ENCODE data around the gene CDH4. TPM values are rescaled to one million over a fixed set of nuclear protein-coding genes. Genes with fewer than 3 reads are reported as not detected.

The CDH4 gene
- total and polyA plus RNA-seq, 9 donors, result 0.12 to 4.4 (median 0.36) TPM

GRCh38 chr20:61414455-61414991 lies 162.5 kb downstream of the CDH4 start:
- DNase-seq, result no peak
- Histone ChIP-seq H3K4me3 (no peak overlapping the region), H3K4me1 (ENCODE audit: insufficient read depth) (no peaks in the 10 kb centered on the region), H3K27ac (no peak overlapping the region), H3K36me3 (no peaks in the 10 kb centered on the region), H3K9me3 (no peaks in the 10 kb centered on the region), H3K27me3 (no peaks in the 10 kb centered on the region)
- WGBS, 3 donors, result 58 to 68% (median 58%) methylated on average over 11 of the region's 11 CpGs
- TF ChIP-seq, protein P1, sequence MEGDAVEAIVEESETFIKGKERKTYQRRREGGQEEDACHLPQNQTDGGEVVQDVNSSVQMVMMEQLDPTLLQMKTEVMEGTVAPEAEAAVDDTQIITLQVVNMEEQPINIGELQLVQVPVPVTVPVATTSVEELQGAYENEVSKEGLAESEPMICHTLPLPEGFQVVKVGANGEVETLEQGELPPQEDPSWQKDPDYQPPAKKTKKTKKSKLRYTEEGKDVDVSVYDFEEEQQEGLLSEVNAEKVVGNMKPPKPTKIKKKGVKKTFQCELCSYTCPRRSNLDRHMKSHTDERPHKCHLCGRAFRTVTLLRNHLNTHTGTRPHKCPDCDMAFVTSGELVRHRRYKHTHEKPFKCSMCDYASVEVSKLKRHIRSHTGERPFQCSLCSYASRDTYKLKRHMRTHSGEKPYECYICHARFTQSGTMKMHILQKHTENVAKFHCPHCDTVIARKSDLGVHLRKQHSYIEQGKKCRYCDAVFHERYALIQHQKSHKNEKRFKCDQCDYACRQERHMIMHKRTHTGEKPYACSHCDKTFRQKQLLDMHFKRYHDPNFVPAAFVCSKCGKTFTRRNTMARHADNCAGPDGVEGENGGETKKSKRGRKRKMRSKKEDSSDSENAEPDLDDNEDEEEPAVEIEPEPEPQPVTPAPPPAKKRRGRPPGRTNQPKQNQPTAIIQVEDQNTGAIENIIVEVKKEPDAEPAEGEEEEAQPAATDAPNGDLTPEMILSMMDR (IDR thresholded peaks at IDR 0.05), result no peak
- TF ChIP-seq POLR2A (IDR thresholded peaks at IDR 0.05), result no peak
- TF ChIP-seq EP300 (IDR thresholded peaks at IDR 0.05), result no peak
- intact Hi-C loops (cut with DNase I), result no loop called here

DNA sequence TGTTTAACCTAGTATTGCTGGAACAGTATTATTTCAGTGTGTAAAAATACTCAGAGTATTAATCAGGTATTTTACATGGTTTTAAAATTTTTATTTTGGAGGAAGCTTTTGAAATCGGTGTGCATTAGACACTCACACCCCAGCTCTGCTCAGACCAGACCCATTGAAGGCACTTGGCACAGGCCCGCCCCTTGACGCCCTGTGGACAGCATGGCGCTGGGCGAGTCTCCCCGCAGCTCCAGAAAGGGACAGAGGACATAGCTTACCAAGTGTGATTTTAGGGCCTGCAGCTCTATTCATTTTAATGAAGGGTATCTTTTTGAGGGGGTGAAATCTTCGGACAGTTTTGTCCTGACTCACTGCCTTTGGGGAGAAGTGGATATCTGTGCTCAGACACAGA lies 164.5 kb downstream of the CDH4 start:
- no peak overlapping the region for H3K4me3 ChIP-seq
- H3K27ac ChIP-seq, result no peak overlapping the region
- intact Hi-C loops (cut with DNase I), result no loop called here
- WGBS, 3 donors, result 88 to 91% (median 89%) methylated on average over 7 of the region's 7 CpGs
- no peaks in the 10 kb centered on the region for H3K36me3 ChIP-seq
- H3K4me1 ChIP-seq (ENCODE audit: insufficient read depth), result no peaks in the 10 kb centered on the region
- no peaks in the 10 kb centered on the region for H3K9me3 ChIP-seq
- no peak for DNase-seq
- H3K27me3 ChIP-seq, result no peaks in the 10 kb centered on the region
- no peak for TF ChIP-seq EP300 (IDR thresholded peaks at IDR 0.05)
- no peak for TF ChIP-seq POLR2A (IDR thresholded peaks at IDR 0.05)
- TF ChIP-seq, protein P1 (IDR thresholded peaks at IDR 0.05), result no peak

- H3K36me3 ChIP-seq, result no peaks in the 10 kb centered on the region
These were observed 165.3 kb downstream of the CDH4 start for GRCh38 chr20:61417221-61417941.

GRCh38 chr20:61419010-61419409 lies 166.9 kb downstream of the CDH4 start:
- 71 to 80% (median 75%) methylated on average over 14 of the region's 14 CpGs for WGBS, 3 donors
- no peak for DNase-seq
- Histone ChIP-seq H3K4me3 (no peak overlapping the region), H3K27me3 (no peaks in the 10 kb centered on the region), H3K9me3 (no peaks in the 10 kb centered on the region), H3K4me1 (ENCODE audit: insufficient read depth) (no peaks in the 10 kb centered on the region), H3K36me3 (no peaks in the 10 kb centered on the region), H3K27ac (no peak overlapping the region)
- intact Hi-C loops (cut with DNase I), result no loop called here
- no peak for TF ChIP-seq POLR2A (IDR thresholded peaks at IDR 0.05)
- no peak for TF ChIP-seq EP300 (IDR thresholded peaks at IDR 0.05)
- TF ChIP-seq, protein P1 (IDR thresholded peaks at IDR 0.05), result no peak

More at GRCh38 chr20:61417221-61417941, 165.3 kb downstream of the CDH4 start:
- Histone ChIP-seq H3K9me3 (no peaks in the 10 kb centered on the region), H3K27ac (no peak overlapping the region), H3K4me3 (no peak overlapping the region), H3K27me3 (no peaks in the 10 kb centered on the region), H3K4me1 (ENCODE audit: insufficient read depth) (no peaks in the 10 kb centered on the region)
- intact Hi-C loops (cut with DNase I), result no loop called here
- DNase-seq, result no peak
- TF ChIP-seq, protein P1 (IDR thresholded peaks at IDR 0.05), result no peak
- TF ChIP-seq EP300 (IDR thresholded peaks at IDR 0.05) (no peak), POLR2A (IDR thresholded peaks at IDR 0.05) (no peak)
- WGBS, 3 donors, result 41 to 52% (median 48%) methylated on average over 16 of the region's 16 CpGs

Data from ovary (tissue), 9 donors.